ENCODE data around the gene ITGA11.

The ITGA11 gene

DNA sequence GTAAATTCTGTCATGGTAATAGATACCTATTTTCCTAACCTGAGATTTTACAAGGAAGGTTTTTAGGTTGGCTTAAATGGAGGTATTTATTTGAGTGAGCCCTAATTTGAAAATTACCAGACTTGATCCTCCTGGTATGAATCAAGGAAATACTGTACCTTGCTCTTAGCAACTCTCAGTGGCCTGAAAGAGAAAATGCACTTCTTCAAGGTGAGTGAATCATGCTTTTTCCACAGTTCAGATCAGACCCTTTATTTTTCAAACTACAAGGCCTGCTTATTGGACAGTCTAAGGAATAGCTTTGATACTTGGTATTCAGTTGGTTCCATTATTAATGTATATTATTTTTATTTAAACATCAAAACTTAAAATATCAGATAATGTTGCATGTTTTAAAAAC is 139.0 kb downstream of the ITGA11 start:
- TF ChIP-seq, protein P1, sequence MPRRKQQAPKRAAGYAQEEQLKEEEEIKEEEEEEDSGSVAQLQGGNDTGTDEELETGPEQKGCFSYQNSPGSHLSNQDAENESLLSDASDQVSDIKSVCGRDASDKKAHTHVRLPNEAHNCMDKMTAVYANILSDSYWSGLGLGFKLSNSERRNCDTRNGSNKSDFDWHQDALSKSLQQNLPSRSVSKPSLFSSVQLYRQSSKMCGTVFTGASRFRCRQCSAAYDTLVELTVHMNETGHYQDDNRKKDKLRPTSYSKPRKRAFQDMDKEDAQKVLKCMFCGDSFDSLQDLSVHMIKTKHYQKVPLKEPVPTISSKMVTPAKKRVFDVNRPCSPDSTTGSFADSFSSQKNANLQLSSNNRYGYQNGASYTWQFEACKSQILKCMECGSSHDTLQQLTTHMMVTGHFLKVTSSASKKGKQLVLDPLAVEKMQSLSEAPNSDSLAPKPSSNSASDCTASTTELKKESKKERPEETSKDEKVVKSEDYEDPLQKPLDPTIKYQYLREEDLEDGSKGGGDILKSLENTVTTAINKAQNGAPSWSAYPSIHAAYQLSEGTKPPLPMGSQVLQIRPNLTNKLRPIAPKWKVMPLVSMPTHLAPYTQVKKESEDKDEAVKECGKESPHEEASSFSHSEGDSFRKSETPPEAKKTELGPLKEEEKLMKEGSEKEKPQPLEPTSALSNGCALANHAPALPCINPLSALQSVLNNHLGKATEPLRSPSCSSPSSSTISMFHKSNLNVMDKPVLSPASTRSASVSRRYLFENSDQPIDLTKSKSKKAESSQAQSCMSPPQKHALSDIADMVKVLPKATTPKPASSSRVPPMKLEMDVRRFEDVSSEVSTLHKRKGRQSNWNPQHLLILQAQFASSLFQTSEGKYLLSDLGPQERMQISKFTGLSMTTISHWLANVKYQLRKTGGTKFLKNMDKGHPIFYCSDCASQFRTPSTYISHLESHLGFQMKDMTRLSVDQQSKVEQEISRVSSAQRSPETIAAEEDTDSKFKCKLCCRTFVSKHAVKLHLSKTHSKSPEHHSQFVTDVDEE (CRISPR knock-in tag; IDR thresholded peaks at IDR 0.05) = no peak
- TF ChIP-seq CSDC2 (CRISPR knock-in tag; IDR thresholded peaks at IDR 0.05) (no peak), CREB5 (CRISPR knock-in tag; IDR thresholded peaks at IDR 0.05; ENCODE audit: low read depth) (no peak), ARNTL (CRISPR knock-in tag; IDR thresholded peaks at IDR 0.05; ENCODE audit: borderline replicate concordance, low read depth) (no peak), ZNF565 (CRISPR knock-in tag; conservative IDR thresholded peaks at IDR 0.05; ENCODE audit: low read depth) (no peak), GLIS3 (CRISPR knock-in tag; IDR thresholded peaks at IDR 0.05) (no peak), ZFP30 (CRISPR knock-in tag; IDR thresholded peaks at IDR 0.05) (no peak), SNAI2 (CRISPR knock-in tag; IDR thresholded peaks at IDR 0.05) (no peak)

DNA sequence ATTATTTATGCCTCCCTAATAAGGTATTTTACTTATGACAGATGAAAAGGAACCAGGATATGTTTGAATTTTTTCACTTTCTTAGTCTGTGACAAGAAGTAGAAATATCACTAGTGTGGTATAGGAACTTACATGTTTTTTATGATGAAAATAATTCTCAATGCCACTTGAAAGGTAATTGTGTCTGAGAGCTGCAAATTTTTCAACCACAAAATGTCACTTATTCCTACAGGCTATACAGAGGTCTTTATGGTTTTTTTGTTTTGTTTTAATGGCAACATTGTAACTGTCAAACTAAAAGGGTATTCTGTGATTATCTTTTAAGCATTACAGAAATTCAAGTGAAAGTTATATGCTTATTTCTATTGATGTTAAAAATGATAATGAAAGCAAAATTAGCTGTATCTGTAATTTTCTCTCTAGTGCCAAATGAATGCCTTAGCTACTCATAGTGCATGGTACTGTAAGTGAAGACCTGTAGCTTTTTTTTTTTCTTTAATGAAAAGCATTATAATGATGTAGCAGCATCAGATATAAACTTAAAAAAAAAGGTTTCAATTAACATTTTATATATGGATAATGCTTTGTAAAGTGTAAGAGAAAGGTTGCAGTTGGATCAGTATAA is 139.7 kb downstream of the ITGA11 start:
- ATAC-seq = no peak
- no peak for TF ChIP-seq ZC3H10 (CRISPR knock-in tag; IDR thresholded peaks at IDR 0.05)
- no peak for TF ChIP-seq ARNTL (CRISPR knock-in tag; IDR thresholded peaks at IDR 0.05; ENCODE audit: borderline replicate concordance, low read depth)
- no peak for TF ChIP-seq PPARA (CRISPR knock-in tag; IDR thresholded peaks at IDR 0.05; ENCODE audit: borderline replicate concordance)
- TF ChIP-seq, protein P2, sequence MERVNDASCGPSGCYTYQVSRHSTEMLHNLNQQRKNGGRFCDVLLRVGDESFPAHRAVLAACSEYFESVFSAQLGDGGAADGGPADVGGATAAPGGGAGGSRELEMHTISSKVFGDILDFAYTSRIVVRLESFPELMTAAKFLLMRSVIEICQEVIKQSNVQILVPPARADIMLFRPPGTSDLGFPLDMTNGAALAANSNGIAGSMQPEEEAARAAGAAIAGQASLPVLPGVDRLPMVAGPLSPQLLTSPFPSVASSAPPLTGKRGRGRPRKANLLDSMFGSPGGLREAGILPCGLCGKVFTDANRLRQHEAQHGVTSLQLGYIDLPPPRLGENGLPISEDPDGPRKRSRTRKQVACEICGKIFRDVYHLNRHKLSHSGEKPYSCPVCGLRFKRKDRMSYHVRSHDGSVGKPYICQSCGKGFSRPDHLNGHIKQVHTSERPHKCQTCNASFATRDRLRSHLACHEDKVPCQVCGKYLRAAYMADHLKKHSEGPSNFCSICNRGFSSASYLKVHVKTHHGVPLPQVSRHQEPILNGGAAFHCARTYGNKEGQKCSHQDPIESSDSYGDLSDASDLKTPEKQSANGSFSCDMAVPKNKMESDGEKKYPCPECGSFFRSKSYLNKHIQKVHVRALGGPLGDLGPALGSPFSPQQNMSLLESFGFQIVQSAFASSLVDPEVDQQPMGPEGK (CRISPR knock-in tag; IDR thresholded peaks at IDR 0.05; ENCODE audit: borderline replicate concordance) = no peak
- TF ChIP-seq OSR1 (CRISPR knock-in tag; IDR thresholded peaks at IDR 0.05) = no peak

More for the DNA sequence above, 139.0 kb downstream of the ITGA11 start:
- no peak for ATAC-seq

GRCh38 chr15:68290715-68291114 is 141.2 kb downstream of the ITGA11 start:
- TF ChIP-seq CREB5 (CRISPR knock-in tag; IDR thresholded peaks at IDR 0.05; ENCODE audit: low read depth) = no peak
- no peak for TF ChIP-seq ZFP3 (CRISPR knock-in tag; IDR thresholded peaks at IDR 0.05)
- no peak for TF ChIP-seq ESRRG (CRISPR knock-in tag; IDR thresholded peaks at IDR 0.05)
- no peak for ATAC-seq

DNA sequence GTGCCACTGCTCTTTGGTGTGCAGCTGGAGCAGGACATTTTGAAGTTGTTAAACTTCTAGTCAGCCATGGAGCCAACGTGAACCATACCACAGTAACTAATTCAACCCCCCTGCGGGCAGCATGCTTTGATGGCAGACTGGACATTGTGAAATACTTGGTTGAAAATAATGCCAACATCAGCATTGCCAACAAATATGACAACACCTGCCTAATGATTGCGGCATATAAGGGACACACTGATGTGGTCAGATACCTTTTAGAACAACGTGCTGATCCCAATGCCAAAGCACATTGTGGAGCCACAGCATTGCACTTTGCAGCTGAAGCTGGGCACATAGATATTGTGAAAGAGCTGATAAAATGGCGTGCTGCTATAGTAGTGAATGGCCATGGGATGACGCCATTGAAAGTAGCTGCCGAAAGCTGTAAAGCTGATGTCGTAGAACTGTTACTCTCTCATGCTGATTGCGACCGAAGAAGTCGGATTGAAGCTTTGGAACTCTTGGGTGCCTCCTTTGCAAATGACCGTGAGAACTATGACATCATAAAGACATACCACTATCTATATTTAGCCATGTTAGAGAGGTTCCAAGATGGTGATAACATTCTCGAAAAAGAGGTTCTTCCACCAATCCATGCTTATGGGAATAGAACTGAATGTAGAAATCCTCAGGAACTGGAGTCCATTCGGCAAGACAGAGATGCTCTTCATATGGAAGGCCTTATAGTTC is 142.2 kb downstream of the ITGA11 start:
- ATAC-seq = no peak

More for the DNA sequence above, 142.2 kb downstream of the ITGA11 start:
- no peak for TF ChIP-seq ZNF565 (CRISPR knock-in tag; conservative IDR thresholded peaks at IDR 0.05; ENCODE audit: low read depth)
- TF ChIP-seq, protein P1 (CRISPR knock-in tag; IDR thresholded peaks at IDR 0.05) = no peak
- TF ChIP-seq OSR1 (CRISPR knock-in tag; IDR thresholded peaks at IDR 0.05) = no peak
- TF ChIP-seq PPARA (CRISPR knock-in tag; IDR thresholded peaks at IDR 0.05; ENCODE audit: borderline replicate concordance) = no peak
- TF ChIP-seq ZFP30 (CRISPR knock-in tag; IDR thresholded peaks at IDR 0.05) = no peak

Data from SK-N-SH treated with all-trans-retinoic acid at 6 μM for 48 hours (cell line).